GM12891 (cell line): ENCODE measurements around the gene RAB39A.
"Not testable (repeated sequence)": the region's sequence is repeated elsewhere in the genome, so short reads cannot be mapped to it uniquely, and the experiment has no call there.

Experiments
- DNase-seq: peaks from one replicate; pipeline ENCODE4 v3.0.0; 2011; ENCODE audit warnings: low spot score; ENCODE audit not compliant: insufficient read length
- FAIRE-seq: peaks from 2 replicates; lab custom pipeline; 2011; peaks lifted over from hg19 to GRCh38; lab: Jason Lieb, UNC
- PAX5 ChIP-seq: IDR thresholded peaks from 2 replicates; pipeline ENCODE4 v1.6.1; 2011; ENCODE audit warnings: low read length, moderate library complexity, mild to moderate bottlenecking; ENCODE audit not compliant: insufficient read depth, severe bottlenecking
- POLR2A ChIP-seq: IDR thresholded peaks from 2 replicates; pipeline ENCODE4 v1.6.1; 2011; ENCODE audit warnings: low read depth, low read length, control low read depth
- POLR2AphosphoS5 ChIP-seq: IDR thresholded peaks from 2 replicates; pipeline ENCODE4 v1.6.1; 2011; ENCODE audit warnings: low read depth, low read length, control low read depth
- POU2F2 ChIP-seq: IDR thresholded peaks from 2 replicates; pipeline ENCODE4 v1.6.1; 2011; ENCODE audit warnings: low read depth, mild to moderate bottlenecking, control low read depth, low read length, moderate library complexity
- SPI1 ChIP-seq: IDR thresholded peaks from 2 replicates; pipeline ENCODE4 v1.6.1; 2011; ENCODE audit warnings: low read depth, low read length, control low read depth
- TAF1 ChIP-seq: IDR thresholded peaks from 2 replicates; pipeline ENCODE4 v1.6.1; 2011; ENCODE audit warnings: low read depth, low read length, control low read depth

The RAB39A gene

GRCh38 chr11:107924306-107924705 is 3.9 kb upstream of the RAB39A start:
- TF ChIP-seq POLR2A: no peak
- no peak for TF ChIP-seq PAX5
- no peak for TF ChIP-seq POLR2AphosphoS5
- TF ChIP-seq TAF1: no peak
- DNase-seq: no peak
- no peak for FAIRE-seq

GRCh38 chr11:107927559-107927958 is 689 bp upstream of the RAB39A start:
- TF ChIP-seq POU2F2: no peak
- no peak for TF ChIP-seq POLR2AphosphoS5
- no peak for TF ChIP-seq TAF1
- no peak for TF ChIP-seq PAX5
- TF ChIP-seq SPI1: no peak
- no peak for TF ChIP-seq POLR2A
- FAIRE-seq (no peak), DNase-seq (no peak)

- TF ChIP-seq SPI1 (peak; percentile 68), TAF1 (no peak), POU2F2 (no peak), PAX5 (no peak), POLR2AphosphoS5 (no peak)
- FAIRE-seq: peak; percentile 72
- no peak for DNase-seq
Observed at GRCh38 chr11:107928767-107929507, 689 bp downstream of the RAB39A start.

GRCh38 chr11:107929611-107930200 is 1.5 kb downstream of the RAB39A start:
- TF ChIP-seq TAF1 (no peak), POLR2AphosphoS5 (no peak), POLR2A (no peak), POU2F2 (no peak), SPI1 (no peak), PAX5 (no peak)
- FAIRE-seq (no peak), DNase-seq (no peak)

- DNase-seq: no peak
- TF ChIP-seq POLR2AphosphoS5: no peak
- no peak for TF ChIP-seq TAF1
- no peak for TF ChIP-seq POLR2A
- TF ChIP-seq POU2F2: no peak
- TF ChIP-seq SPI1: no peak
- TF ChIP-seq PAX5: no peak
- FAIRE-seq: no peak
Observed at GRCh38 chr11:107931206-107931605, 3.0 kb downstream of the RAB39A start.

- no peak for DNase-seq
- TF ChIP-seq POLR2A (no peak), POU2F2 (no peak), TAF1 (no peak), POLR2AphosphoS5 (no peak)
- no peak for FAIRE-seq
Observed at GRCh38 chr11:107947904-107948303, 19.7 kb downstream of the RAB39A start.

- DNase-seq, FAIRE-seq: not testable (repeated sequence)
Observed at GRCh38 chr11:107948328-107948727, 20.1 kb downstream of the RAB39A start.

- FAIRE-seq (no peak), DNase-seq (no peak)
- TF ChIP-seq POU2F2 (no peak), SPI1 (no peak), PAX5 (no peak), TAF1 (no peak), POLR2AphosphoS5 (no peak), POLR2A (no peak)
Observed at GRCh38 chr11:107951155-107951554, 22.9 kb downstream of the RAB39A start.

- DNase-seq: no peak
- FAIRE-seq: no peak
- TF ChIP-seq PAX5 (no peak), POLR2A (no peak), TAF1 (no peak), POLR2AphosphoS5 (no peak), SPI1 (no peak), POU2F2 (no peak)
Observed at GRCh38 chr11:107953446-107953845, 25.2 kb downstream of the RAB39A start.

- no peak for DNase-seq
- TF ChIP-seq SPI1 (no peak), POU2F2 (no peak), POLR2AphosphoS5 (no peak), PAX5 (no peak), TAF1 (no peak)
- no peak for FAIRE-seq
Observed at GRCh38 chr11:107956543-107956942, 28.3 kb downstream of the RAB39A start.

GRCh38 chr11:107957109-107957588 is 28.9 kb downstream of the RAB39A start:
- TF ChIP-seq SPI1 (0 out of 2 replicates have a peak, but pooled peaks have one; percentile 9), POLR2A (no peak)
- no peak for FAIRE-seq
- no peak for DNase-seq
